Measurements from ENCODE around the gene ALG2.

Gene ALG2

GRCh38 chr9:99171225-99172123 is 50.3 kb downstream of the ALG2 start:
- no peak for DNase-seq

GRCh38 chr9:99169982-99170761 is 51.6 kb downstream of the ALG2 start:
- DNase-seq = no peak

- no peak for DNase-seq
These were observed 52.7 kb downstream of the ALG2 start for GRCh38 chr9:99169086-99169485.

GRCh38 chr9:99167694-99168093 is 54.0 kb downstream of the ALG2 start:
- DNase-seq = no peak

GRCh38 chr9:99167119-99167518 is 54.6 kb downstream of the ALG2 start:
- DNase-seq = no peak

Data from NCI-H446 (cell line).